ENCODE data around the gene IFITM2. TPM values are rescaled to one million over a fixed set of nuclear protein-coding genes. Genes with fewer than 3 reads are reported as not detected.
A peak's percentile ranks its signal among the peaks of the same experiment; 100 is the strongest.
"Not testable (repeated sequence)": the region's sequence is repeated elsewhere in the genome, so short reads cannot be mapped to it uniquely, and the experiment has no call there.

The IFITM2 gene
- total and polyA plus RNA-seq, 8 donors, result 32.1 to 182 (median 98.1) TPM

DNA sequence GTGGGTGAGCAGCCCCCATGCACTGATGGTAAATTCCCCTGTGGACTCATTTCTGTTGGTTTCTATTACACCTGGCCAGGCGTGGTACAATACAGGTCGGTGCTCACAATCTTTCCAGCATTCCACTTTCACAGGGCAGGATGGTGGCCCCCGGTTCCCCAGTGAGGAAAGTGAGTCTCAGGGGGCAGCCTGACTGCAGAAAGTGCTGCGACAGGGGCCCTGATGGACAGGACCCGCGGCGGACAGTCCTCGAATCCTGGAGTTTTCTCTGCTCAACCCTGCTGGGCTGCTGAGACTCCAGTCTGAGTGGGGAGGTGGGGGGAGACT, 21.8 kb upstream of the IFITM2 start:
- ATAC-seq (no peak), DNase-seq (peak; percentile 5 to 47 (median 23)), FAIRE-seq (no peak)
- Histone ChIP-seq H3K9me3 (no peaks in the 10 kb centered on the region), H3K4me3 (no peak overlapping the region), H3K4me1 (peaks cover 0 to 5% (median 0%) of the 10 kb centered on the region in 3 donors), H3K27ac (no peak overlapping the region), H3K27me3 (peaks cover 0 to 25% (median 10%) of the 10 kb centered on the region in 4 donors), H3K36me3 (no peaks in the 10 kb centered on the region)
- TF ChIP-seq, protein P1, sequence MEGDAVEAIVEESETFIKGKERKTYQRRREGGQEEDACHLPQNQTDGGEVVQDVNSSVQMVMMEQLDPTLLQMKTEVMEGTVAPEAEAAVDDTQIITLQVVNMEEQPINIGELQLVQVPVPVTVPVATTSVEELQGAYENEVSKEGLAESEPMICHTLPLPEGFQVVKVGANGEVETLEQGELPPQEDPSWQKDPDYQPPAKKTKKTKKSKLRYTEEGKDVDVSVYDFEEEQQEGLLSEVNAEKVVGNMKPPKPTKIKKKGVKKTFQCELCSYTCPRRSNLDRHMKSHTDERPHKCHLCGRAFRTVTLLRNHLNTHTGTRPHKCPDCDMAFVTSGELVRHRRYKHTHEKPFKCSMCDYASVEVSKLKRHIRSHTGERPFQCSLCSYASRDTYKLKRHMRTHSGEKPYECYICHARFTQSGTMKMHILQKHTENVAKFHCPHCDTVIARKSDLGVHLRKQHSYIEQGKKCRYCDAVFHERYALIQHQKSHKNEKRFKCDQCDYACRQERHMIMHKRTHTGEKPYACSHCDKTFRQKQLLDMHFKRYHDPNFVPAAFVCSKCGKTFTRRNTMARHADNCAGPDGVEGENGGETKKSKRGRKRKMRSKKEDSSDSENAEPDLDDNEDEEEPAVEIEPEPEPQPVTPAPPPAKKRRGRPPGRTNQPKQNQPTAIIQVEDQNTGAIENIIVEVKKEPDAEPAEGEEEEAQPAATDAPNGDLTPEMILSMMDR (IDR thresholded peaks at IDR 0.05), result no peak
- intact Hi-C loops (cut with DNase I), result no loop called here
- WGBS, 2 donors, result 82 to 86% methylated on average over 8 of the region's 8 CpGs

DNA sequence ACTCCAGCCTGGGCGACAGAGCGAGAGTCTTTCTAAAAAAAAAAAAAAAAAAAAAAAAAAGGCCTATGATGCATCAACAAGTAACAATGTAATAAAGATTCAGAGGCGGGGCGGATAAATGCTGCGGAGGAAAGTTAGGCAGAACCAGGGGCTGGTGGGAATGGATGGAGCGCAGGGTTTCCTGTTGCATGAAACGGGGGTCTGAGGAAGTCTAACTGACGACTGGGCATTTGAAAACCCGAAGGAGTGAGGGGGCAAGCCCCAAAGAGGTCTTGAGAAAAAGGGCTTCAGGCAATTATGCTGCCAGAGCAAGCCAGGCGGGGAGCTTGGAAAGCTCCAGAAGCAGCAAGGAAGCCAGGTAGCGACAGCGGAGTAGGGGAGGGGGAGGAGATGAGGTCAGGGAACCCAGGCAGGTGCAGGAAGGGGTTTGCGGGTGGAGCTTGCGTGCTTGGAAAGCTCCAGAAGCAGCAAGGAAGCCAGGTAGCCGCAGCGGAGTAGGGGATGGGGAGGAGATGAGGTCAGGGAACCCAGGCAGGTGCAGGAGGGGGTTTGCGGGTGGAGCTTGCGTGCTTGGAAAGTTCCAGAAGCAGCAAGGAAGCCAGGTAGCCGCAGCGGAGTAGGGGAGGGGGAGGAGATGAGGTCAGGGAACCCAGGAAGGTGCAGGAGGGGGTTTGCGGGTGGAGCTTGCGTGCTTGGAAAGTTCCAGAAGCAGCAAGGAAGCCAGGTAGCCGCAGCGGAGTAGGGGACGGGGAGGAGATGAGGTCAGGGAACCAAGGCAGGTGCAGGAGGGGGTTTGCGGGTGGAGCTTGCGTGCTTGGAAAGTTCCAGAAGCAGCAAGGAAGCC, 20.4 kb upstream of the IFITM2 start:
- FAIRE-seq; intact Hi-C loops (cut with DNase I); H3K4me1 ChIP-seq; H3K9me3 ChIP-seq; H3K36me3 ChIP-seq: not testable (repeated sequence)
- DNase-seq (peak; percentile 39 to 95 (median 84)), ATAC-seq (peak in 3 of 4 donors; percentile 4 to 12 (median 6))
- Histone ChIP-seq H3K4me3 (peak overlapping the region in 1 of 4 donors; percentile 91), H3K27ac (peak overlapping the region; percentile 80 to 93 (median 88)), H3K27me3 (peaks cover 0 to 11% (median under 1%) of the 10 kb centered on the region in 4 donors)
- WGBS, 2 donors, result 50 to 58% methylated on average over 26 to 27 of the region's 27 CpGs

DNA sequence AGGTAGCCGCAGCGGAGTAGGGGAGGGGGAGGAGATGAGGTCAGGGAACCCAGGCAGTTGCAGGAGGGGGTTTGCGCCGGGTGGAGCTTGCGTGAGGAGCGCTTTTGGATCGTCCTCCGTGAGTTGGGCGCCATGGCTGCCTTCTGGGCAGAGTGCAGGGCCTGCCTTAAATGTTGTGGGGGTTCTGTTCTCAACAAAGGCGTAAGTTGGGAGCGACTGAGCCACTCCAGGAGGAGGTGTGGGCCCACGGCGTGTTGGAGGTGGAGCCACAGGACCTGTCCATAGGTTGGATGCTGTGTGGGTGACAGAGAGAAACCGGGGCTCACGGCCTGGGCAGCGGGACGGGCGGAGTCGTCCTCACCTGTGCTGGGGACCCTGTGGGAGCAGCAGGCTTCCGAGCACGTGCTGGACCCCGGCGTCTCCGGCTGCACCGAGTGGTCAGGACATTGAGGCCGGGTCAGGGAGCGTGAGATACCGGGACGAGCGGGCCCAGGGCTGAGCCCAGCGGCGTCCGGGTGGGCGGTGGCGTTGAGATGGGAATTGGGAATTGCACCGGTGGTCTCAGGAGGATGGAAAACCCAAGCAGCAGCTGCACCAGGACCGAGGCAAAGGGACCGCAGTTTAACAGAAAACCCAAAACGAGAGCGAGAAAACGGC, 19.7 kb upstream of the IFITM2 start:
- ATAC-seq, result peak; percentile 27 to 52 (median 43)
- no peak for FAIRE-seq

DNA sequence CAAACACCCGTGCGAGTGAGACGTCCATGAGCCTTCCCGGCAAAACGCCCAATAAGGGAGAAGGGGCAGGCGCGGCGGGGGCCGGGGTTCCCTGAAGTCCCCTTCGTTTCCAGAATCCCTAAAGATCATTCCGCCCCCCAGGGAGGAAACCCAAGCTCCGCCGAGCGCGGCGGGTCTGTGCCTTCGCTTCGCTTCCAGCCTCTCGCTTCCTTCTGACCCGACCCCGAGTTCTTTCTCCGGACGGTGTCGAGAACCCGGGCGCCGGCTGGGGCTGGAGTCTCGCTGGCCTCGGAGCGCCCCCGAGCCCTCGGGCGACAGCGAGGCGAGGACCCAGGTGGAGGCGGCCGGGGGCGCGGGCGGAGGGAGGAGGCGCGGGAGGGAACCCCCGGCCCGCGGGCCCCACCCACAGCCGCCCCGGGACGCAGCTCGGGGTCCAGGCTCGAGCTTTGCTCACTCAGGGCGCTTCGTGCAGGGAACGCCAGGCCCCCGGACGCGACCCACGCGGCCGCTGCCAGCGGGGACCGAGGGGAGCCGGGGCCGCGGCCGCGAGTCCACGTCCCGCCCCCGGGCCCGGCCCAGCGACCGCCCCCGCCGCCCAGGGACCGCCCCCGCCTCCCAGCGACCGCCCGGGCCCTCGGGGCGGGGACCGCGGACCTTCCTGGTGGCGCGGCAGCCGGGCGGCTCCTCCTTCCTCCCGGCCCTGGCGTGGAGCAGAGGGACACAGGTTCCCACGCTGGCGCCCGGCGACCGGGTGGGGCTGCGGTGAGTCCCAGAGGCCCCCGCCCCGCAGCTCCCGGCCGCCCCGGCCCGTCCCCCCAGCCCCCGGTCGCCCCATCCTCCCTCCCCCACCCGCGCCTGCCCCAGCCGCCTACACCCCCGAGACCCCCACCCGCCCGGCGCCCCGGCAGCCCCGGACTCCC, 18.9 kb upstream of the IFITM2 start, which contains the start of gene PGGHG:
PGGHG (plus strand) TSS at position 649 of the 920 bp plus-strand sequence. CDS start 691 bp downstream, outside the sequence.
- WGBS, 2 donors, result 0 to 1% methylated on average over 43 to 111 of the region's 112 CpGs
- H3K4me3 ChIP-seq, result peak within 1 kb of the TSS; percentile 36 to 91 (median 62)
- intact Hi-C loops (cut with DNase I), result no loop called here
- H3K4me1 ChIP-seq, result peaks cover 0 to 6% (median 0%) of the 10 kb centered on the region in 3 donors
- no peaks in the 10 kb centered on the region for H3K9me3 ChIP-seq
- DNase-seq (peak; percentile 69 to 92 (median 88)), FAIRE-seq (no peak), ATAC-seq (peak; percentile 62 to 81 (median 80))
- TF ChIP-seq, protein P1 (IDR thresholded peaks at IDR 0.05), result no peak
- peaks cover 0 to 20% (median 0%) of the 10 kb centered on the region in 3 donors for H3K36me3 ChIP-seq
- H3K27ac ChIP-seq, result peak within 1 kb of the TSS; percentile 80 to 93 (median 88)
- H3K27me3 ChIP-seq, result peaks cover 0 to 4% (median 0%) of the 10 kb centered on the region in 4 donors

More for the DNA sequence above, 19.7 kb upstream of the IFITM2 start:
- Histone ChIP-seq H3K4me3 (peak overlapping the region; percentile 36 to 91 (median 62)), H3K9me3 (no peaks in the 10 kb centered on the region), H3K4me1 (peaks cover 0 to 6% (median 0%) of the 10 kb centered on the region in 3 donors), H3K36me3 (peaks cover 0 to 12% (median 0%) of the 10 kb centered on the region in 3 donors), H3K27me3 (peaks cover 0 to 4% (median 0%) of the 10 kb centered on the region in 4 donors), H3K27ac (peak overlapping the region; percentile 80 to 93 (median 88))
- intact Hi-C loops (cut with DNase I), result no loop called here
- WGBS, 2 donors, result 17 to 20% methylated on average over 40 to 41 of the region's 41 CpGs
- TF ChIP-seq, protein P1 (IDR thresholded peaks at IDR 0.05), result no peak
- DNase-seq, result peak in 4 of 6 donors; percentile 30 to 85 (median 64)

Measured in pancreas (tissue), 10 donors.